HG02981 (cell line): Measurements from ENCODE around the gene SRCIN1.
"Not testable (repeated sequence)": the region's sequence is repeated elsewhere in the genome, so short reads cannot be mapped to it uniquely, and the experiment has no call there.

Experiments used
- ATAC-seq: cut with Tn5 transposase; IDR thresholded peaks from one replicate; pipeline ENCODE4 v1.9.1; 2021; ENCODE audit warnings: mild to moderate bottlenecking, moderate library complexity; ENCODE audit not compliant: unreplicated experiment

The SRCIN1 gene

DNA sequence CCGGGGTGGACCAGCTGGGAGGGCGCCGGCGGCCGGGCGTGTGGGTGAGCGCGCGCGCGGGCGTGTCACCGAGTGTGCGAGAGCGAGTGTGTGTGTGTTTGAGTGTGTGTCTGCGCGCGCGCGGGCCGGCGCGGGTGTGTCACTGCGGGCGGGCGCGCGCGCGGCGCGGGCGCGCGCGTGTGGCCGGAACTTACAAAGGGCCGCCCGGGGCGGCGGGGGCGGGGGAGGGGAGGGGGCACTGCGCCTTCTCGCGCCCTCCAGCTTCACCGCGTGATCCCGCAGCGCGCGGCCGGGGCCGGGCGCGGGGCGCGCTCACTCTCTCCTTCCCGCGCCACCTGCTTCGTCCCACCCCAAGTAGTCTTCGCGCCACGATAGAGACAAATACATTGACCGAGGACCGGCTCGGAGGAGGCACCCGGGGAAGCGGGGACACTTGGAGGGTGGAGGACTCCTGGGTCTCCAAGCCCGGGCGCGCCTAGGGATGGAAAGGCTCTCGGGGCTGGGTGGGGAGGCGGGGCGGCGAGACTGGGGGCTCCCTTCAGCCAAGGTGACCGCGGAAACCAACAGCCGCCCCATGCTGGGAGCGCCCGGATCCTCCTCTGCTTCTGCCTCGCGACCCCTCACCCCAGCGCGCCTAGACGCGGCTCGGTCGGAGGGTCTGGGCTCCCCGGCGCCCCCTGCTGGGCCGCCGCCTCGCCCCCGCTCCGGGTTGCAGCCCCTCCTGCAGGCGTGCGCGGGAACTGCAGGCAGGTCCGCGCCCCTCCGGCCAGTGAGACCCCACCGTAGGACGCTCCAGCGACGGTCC lies at the start of gene SRCIN1:
SRCIN1 (minus strand) TSS at position 112 of the 805 bp plus-strand sequence. CDS start 247 bp downstream, outside the sequence.
- ATAC-seq = no peak

GRCh38 chr17:38654411-38655398 lies 49.0 kb upstream of the SRCIN1 start:
- no peak for ATAC-seq

DNA sequence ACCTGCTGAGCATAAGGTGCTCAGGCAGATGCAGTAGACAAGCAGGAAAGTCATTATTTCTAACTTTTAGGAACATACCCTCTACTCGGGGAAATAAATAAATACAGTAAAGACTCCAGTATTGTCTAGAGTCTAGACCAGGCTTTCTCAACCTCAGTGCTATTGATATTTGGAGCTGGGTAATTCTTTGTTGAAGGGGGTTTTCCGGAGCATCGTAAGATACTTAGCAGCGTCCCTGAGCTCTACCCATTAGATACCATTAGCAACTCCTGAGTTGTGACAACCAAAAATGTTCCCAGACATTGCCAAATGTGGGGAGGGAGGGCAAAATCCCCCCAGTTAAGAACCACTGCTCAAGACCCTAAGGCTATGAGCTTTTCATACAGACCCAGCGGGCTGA lies 47.9 kb upstream of the SRCIN1 start:
- ATAC-seq = no peak

- no peak for ATAC-seq
These were observed 47.5 kb upstream of the SRCIN1 start for GRCh38 chr17:38653230-38653629.

DNA sequence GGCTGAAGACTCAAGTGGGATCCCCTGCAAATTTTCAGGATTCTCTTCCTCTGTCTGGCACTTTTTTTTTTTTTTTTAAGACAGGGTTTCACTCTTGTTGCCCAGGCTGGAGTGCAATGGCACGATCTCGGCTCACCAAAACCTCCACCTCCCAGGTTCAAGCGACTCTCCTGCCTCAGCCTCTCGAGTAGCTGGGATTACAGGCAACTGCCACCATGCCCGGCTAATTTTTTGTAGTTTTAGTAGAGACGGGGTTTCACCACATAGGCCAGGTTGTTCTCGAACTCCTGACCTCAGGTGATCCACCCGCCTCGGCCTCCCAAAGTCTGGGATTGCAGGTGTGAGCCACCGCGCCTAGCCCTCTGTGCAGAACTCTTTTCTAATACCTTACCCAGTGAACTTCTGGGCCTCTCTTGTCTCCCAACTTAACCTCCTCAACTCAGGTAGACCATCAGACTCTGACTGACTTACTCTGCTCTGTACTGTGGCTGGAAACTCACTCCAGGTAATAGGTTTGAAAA lies 45.0 kb upstream of the SRCIN1 start:
- not testable (repeated sequence) for ATAC-seq

GRCh38 chr17:38637951-38638350 lies 32.2 kb upstream of the SRCIN1 start:
- no peak for ATAC-seq

DNA sequence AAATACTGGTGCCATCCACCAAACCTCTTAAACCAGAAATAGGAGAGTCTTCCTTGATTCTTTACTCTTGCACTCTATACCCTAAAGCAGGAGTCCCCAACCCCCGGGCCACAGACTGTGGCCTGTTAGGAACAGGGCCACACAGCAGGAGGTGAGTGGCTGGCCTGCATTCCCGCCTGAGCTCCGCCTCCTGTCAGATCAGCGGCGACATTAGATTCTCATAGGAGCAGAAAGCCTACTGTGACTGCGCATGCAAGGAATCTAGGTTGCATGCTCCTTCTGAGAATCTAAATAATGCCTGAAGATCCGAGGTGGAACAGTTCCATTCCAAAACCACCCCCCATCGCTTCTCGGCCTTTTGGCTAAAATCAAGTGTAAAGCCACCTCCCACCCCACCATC lies 30.3 kb upstream of the SRCIN1 start:
- ATAC-seq = no peak

DNA sequence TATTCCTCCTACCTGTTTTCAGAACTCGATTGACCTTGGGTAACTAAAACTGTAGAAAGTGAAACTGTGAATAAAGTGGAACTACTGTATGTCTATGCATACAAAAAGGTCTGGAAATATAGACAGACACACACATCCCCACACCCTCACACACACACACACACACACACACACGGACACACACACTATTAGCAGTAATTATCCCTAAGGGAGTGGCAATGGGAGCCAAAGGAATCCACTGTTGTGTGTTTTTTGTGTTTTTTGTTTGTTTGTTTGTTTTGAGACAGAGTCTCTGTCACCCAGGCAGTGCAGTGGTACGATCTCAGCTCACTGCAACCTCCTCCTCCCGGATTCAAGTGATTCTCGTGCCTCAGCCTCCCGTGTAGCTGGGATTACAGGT lies 26.6 kb upstream of the SRCIN1 start:
- no peak for ATAC-seq

DNA sequence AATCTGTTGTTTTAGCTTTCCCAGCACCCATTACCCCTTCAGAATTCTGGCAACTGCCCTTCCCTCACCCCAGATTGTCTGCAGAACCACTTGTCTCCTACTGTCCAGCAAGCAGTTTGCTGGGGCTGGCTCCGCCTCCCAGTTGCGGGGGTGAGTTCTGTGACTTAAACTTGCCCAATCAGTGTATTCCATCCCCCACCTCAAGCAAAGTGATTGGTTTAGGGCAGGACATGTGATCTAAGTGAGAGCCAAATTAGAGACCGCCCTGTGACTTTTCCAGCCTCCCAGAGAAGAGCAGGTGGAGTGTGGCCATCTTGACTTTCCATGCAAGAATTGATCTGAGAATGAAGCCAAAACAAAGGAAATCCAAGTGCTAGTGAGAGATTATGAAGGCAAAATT lies 22.7 kb upstream of the SRCIN1 start:
- no peak for ATAC-seq

DNA sequence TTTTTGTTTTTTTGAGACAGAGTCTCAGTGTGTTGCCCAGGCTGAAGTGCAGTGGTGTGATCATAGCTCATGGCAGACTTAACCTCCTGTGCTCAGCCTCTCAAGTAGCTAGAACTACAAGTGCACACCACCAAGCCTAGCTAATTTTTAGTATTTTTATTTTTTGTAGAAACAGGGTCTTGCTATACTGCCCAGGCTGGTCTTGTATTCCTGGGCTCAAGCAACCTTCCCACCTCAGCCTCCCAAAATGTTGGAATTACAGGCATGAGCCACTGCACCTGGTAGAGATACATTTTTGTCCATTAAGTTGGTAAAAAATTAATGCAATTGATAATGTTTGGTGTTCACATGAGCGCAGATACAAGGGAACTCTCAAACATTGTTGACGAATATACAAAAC lies 22.2 kb upstream of the SRCIN1 start:
- ATAC-seq = no peak

- ATAC-seq = not testable (repeated sequence)
These were observed 21.0 kb upstream of the SRCIN1 start for GRCh38 chr17:38626606-38627226.

GRCh38 chr17:38625482-38625881 lies 19.7 kb upstream of the SRCIN1 start:
- no peak for ATAC-seq

DNA sequence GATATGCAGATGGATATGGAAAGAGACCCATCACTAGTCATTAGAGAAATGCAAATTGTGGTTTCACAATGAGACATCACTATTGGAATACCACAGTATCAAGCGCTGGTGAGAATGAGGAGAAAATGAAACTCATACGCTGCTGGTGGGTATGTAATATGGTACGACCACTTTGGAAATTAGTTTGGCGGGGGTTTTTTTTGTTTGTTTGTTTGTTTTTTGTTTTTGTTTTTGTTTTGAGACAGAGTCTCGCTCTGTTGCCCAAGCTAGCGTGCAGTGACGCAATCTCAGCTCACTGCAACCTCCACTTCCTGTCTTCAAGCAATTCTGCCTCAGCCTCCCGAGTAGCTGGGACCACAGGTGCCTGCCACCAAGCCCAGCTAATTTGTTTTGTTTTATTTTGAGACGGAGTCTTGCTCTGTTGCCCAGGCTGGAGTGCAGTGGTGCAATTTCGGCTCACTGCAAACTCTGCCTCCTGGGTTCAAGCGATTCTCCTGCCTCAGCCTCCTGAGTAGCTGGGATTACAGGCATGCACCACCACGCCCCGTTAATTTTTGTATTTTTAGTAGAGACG lies 19.1 kb upstream of the SRCIN1 start:
- not testable (repeated sequence) for ATAC-seq

DNA sequence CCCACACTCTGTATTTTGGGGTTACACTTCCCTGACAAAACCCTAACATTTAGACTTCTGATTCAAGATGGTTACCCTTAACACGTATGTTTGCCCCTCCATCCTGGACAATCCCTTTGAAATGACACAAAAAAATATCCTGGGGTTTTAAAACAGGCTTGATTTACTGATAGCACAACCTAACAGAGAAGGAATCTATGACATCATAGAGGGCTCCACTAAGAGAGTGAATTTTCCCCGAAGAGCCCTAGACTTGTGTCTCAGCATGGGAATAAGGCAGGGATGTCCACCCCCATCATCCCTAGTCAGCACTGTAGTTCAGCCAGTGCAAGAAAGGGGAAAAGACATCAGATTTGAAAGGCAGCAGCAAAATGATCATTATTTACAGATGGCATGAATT lies 15.8 kb upstream of the SRCIN1 start:
- no peak for ATAC-seq

- ATAC-seq = no peak
These were observed 15.0 kb upstream of the SRCIN1 start for GRCh38 chr17:38620551-38621277.

DNA sequence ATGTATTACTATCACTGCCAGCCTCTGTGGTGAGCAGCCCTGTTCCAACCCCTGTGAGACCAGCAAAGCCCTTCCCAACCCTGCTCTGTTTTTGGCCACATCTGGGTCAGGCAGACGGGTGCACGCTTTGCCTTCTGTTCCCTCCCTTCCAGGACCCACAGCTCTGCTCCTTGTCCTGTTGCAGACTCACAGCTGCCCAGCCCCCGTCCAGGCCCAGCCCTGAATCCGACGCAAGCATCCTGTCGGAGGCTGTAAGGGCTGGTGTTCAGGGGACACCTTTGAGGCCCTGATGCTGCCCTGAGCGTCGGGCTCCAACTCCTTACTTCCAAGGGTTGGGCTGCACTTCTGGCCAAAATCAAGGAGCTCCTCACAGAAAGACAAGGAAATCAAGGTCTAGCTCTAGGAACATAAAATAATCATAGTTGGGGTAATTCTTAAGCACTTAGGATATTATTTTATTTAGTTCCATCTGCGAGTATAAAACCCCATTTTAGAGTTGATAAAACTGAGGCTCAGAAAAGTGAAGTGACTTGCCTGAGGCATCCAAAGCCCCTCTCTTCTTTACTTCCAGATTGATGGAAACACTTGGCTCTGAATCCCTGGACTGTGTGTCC lies 14.3 kb upstream of the SRCIN1 start:
- no peak for ATAC-seq

GRCh38 chr17:38619451-38619795 lies 13.7 kb upstream of the SRCIN1 start:
- no peak for ATAC-seq

GRCh38 chr17:38617967-38618760 lies 12.4 kb upstream of the SRCIN1 start:
- ATAC-seq = no peak
